ENCODE data around the gene CAPS.

The CAPS gene

DNA sequence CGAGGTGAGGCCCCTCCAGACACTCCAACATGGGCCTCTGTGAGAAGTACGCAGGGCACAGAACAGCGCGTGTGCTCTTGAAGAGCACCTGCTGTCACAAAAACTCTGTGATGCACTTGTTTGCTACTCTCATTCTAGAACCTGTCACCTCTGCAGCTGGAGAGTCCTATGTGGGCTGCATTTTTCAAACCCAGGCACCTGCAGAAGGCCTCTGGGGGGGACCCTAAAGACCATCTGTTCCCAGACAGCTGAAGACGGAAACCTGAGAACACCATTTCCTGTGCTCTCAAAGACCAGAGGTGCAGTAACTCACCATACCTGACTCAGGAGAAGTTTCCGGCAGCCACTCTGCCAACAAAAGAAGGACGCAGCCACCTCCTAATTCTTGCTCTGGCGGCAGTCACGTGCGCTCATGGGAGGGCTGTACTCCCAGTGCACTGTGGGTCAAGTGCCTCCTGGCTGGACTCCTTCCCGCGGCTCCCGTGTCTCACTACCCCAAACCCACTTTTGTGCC, 35.8 kb downstream of the CAPS start:
- H3K27ac ChIP-seq, result no peak overlapping the region
- TF ChIP-seq ZFX (IDR thresholded peaks at IDR 0.05) (no peak), CTCF (conservative IDR thresholded peaks at IDR 0.05) (no peak)

DNA sequence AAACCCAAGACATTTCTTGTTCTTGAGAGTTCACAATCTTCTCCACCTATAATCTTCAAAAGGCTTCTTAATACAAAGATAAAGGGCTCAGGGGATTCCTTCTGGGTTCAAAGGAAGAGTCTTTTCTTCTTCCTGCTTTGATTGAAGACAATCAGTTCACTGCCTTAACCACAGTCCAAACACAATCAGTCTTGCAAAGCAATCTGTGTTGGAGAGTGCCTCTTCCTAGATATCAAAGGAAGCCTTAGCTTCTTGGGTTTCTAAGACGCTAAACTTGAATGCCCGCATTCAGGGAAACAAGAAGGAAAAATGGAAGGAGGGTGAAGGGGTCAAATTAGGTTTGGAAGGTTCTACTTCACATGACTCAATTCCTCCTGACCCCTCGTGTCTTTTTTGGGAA, 36.7 kb downstream of the CAPS start:
- no peak overlapping the region for H3K27ac ChIP-seq
- no peak for TF ChIP-seq ZFX (IDR thresholded peaks at IDR 0.05)
- no peak for TF ChIP-seq CTCF (conservative IDR thresholded peaks at IDR 0.05)

DNA sequence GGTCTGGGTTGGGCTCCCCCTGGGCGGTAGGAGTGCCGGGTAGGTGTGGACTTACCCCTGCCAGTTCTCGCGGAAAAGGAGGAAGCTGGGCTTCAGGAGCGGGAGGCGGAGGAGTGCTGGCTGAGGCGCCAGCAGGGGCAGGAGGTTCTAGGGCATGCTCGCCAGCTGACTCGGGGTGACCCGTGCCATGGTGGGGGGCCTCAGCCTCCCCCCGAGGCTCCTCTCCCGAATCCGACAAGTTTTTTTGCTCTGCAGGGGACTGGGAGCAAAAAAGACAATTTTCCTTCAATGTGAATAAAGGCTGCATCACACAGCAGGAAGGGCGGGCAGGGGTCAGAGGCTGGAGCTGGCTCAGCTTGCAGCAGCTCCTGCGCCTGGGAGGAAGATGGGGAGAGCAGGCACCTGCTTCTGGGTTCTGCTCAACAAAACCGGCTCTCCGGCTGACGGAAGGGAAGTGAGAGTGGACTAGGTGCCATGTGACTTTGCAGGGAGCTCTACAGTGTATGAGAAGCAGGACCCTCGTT, 37.3 kb downstream of the CAPS start:
- TF ChIP-seq ZFX (IDR thresholded peaks at IDR 0.05), result no peak
- TF ChIP-seq CTCF (conservative IDR thresholded peaks at IDR 0.05), result no peak
- no peak overlapping the region for H3K27ac ChIP-seq

DNA sequence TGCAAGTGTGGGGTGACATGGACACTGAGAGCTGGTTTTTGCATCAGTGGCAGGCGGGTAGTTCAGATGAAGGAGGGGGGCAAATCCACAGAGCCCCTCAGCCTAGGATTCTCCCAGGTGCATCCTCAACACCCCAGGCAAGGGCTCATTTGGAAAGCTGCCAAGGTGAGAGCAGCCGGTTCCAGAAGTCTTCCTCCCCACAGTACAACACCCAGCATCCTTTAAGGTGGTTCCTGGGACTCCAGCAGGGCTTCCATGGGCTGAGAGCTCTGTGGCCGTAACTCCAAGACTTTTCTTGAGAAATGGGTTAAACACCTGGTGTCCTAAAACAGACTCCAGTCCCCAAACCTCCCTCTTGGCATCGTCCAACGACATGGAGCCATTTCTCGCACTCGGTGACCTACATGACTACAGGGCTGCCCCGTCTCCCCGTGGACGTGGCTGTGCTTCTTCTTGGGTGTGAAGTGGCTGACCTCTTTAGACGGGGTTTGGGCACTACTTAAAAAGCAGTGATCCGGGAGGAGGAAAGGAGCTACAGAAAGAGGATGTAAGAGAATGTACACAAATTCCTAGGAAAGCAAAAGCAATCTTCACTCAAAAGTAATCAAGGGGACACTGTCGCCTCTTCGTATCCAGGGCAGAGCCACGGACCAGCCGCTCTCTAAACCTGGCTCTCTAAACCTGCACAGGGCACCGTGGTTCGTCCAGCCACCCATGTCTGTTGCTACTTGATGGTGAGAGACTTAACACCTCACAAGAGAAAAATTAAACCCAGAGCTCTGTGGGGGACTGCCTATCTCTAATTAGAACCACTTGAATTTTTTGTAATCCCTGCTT, 38.4 kb downstream of the CAPS start:
- H3K27ac ChIP-seq, result no peak overlapping the region
- TF ChIP-seq ZFX (IDR thresholded peaks at IDR 0.05), result no peak
- no peak for TF ChIP-seq CTCF (conservative IDR thresholded peaks at IDR 0.05)

DNA sequence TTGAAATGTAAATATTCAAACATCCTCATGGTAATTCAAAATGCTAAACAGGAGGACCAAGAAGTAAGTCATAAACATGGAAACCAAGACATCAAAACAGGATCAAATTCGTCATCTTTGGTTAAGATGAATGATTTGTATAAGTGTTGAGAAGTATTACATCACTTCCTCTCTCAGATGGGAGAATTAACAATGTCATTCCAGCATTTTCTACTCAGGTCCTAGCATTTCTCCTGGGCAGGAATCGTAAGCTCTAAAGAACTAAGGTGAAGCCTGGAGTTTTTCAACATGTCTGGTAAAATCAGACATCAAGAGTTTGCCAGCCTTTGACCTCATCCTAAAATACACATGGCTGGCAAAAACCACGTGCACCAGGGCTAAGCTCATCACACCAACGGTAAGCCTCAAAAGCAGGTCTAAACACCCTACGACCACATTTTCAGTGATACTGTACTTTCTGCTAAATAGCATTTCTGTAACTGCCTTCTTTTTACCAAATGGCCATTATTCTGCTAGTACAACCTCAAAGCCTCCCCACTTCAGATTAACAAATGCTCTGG, 39.1 kb downstream of the CAPS start:
- TF ChIP-seq CTCF (conservative IDR thresholded peaks at IDR 0.05) (no peak), ZFX (IDR thresholded peaks at IDR 0.05) (no peak)
- H3K27ac ChIP-seq, result no peak overlapping the region

GRCh38 chr19:5953680-5954213, 39.7 kb downstream of the CAPS start:
- no peak for TF ChIP-seq ZFX (IDR thresholded peaks at IDR 0.05)
- no peak for TF ChIP-seq CTCF (conservative IDR thresholded peaks at IDR 0.05)
- H3K27ac ChIP-seq, result peak overlapping the region; percentile 43; the same call in 1 of the 2 replicates

GRCh38 chr19:5954293-5954692, 40.2 kb downstream of the CAPS start:
- H3K27ac ChIP-seq, result peak overlapping the region; percentile 43
- no peak for TF ChIP-seq ZFX (IDR thresholded peaks at IDR 0.05)
- no peak for TF ChIP-seq CTCF (conservative IDR thresholded peaks at IDR 0.05)
